ENCODE measurements around the gene PDE4B.

PDE4B gene

GRCh38 chr1:66245691-66246090 lies 453.0 kb downstream of the PDE4B start:
- Histone ChIP-seq H3K36me3 (ENCODE audit: insufficient read depth) (no peaks in the 10 kb centered on the region), H3K27me3 (ENCODE audit: insufficient read depth, low read depth) (no peaks in the 10 kb centered on the region), H3K4me1 (ENCODE audit: low read depth, poor library complexity, severe bottlenecking) (peaks cover 5% of the 10 kb centered on the region), H4K20me1 (ENCODE audit: insufficient read depth) (no peaks in the 10 kb centered on the region), H3K27ac (no peak overlapping the region), H3K79me2 (ENCODE audit: insufficient read depth, low read depth) (no peaks in the 10 kb centered on the region), H2AFZ (ENCODE audit: low read depth) (no peak overlapping the region), H3K4me2 (no peak overlapping the region), H3K4me3 (IDR thresholded peaks at IDR 0.05; ENCODE audit: insufficient read depth, low read depth, low read length) (no peak overlapping the region), H3K9ac (no peak overlapping the region)
- TF ChIP-seq CTCF (conservative IDR thresholded peaks at IDR 0.05; ENCODE audit: low read depth, low read length): no peak

- peaks cover 9% of the 10 kb centered on the region for H3K4me1 ChIP-seq (ENCODE audit: low read depth, poor library complexity, severe bottlenecking)
- no peak overlapping the region for H3K4me2 ChIP-seq
Observed at GRCh38 chr1:66246351-66247269, 453.9 kb downstream of the PDE4B start.

GRCh38 chr1:66247415-66248208 lies 454.9 kb downstream of the PDE4B start:
- Histone ChIP-seq H3K27ac (no peak overlapping the region), H3K36me3 (ENCODE audit: insufficient read depth) (no peaks in the 10 kb centered on the region), H3K4me2 (no peak overlapping the region), H4K20me1 (ENCODE audit: insufficient read depth) (no peaks in the 10 kb centered on the region), H3K4me3 (IDR thresholded peaks at IDR 0.05; ENCODE audit: insufficient read depth, low read depth, low read length) (no peak overlapping the region), H3K79me2 (ENCODE audit: insufficient read depth, low read depth) (no peaks in the 10 kb centered on the region), H3K4me1 (ENCODE audit: low read depth, poor library complexity, severe bottlenecking) (peaks cover 18% of the 10 kb centered on the region), H3K9ac (no peak overlapping the region), H3K27me3 (ENCODE audit: insufficient read depth, low read depth) (no peaks in the 10 kb centered on the region), H2AFZ (ENCODE audit: low read depth) (no peak overlapping the region)
- no peak for TF ChIP-seq CTCF (conservative IDR thresholded peaks at IDR 0.05; ENCODE audit: low read depth, low read length)

More at GRCh38 chr1:66246351-66247269, 453.9 kb downstream of the PDE4B start:
- TF ChIP-seq CTCF (conservative IDR thresholded peaks at IDR 0.05; ENCODE audit: low read depth, low read length): no peak
- H3K27me3 ChIP-seq (ENCODE audit: insufficient read depth, low read depth): no peaks in the 10 kb centered on the region
- H4K20me1 ChIP-seq (ENCODE audit: insufficient read depth): no peaks in the 10 kb centered on the region
- no peak overlapping the region for H3K4me3 ChIP-seq (IDR thresholded peaks at IDR 0.05; ENCODE audit: insufficient read depth, low read depth, low read length)
- H3K27ac ChIP-seq: no peak overlapping the region
- no peaks in the 10 kb centered on the region for H3K79me2 ChIP-seq (ENCODE audit: insufficient read depth, low read depth)
- H3K36me3 ChIP-seq (ENCODE audit: insufficient read depth): no peaks in the 10 kb centered on the region
- H2AFZ ChIP-seq (ENCODE audit: low read depth): no peak overlapping the region
- H3K9ac ChIP-seq: no peak overlapping the region

GRCh38 chr1:66248257-66248656 lies 455.6 kb downstream of the PDE4B start:
- no peak overlapping the region for H3K4me3 ChIP-seq (IDR thresholded peaks at IDR 0.05; ENCODE audit: insufficient read depth, low read depth, low read length)
- H3K4me2 ChIP-seq: no peak overlapping the region
- H3K9ac ChIP-seq: no peak overlapping the region
- peaks cover 24% of the 10 kb centered on the region for H3K4me1 ChIP-seq (ENCODE audit: low read depth, poor library complexity, severe bottlenecking)
- H3K27ac ChIP-seq: no peak overlapping the region
- no peak for TF ChIP-seq CTCF (conservative IDR thresholded peaks at IDR 0.05; ENCODE audit: low read depth, low read length)
- no peaks in the 10 kb centered on the region for H4K20me1 ChIP-seq (ENCODE audit: insufficient read depth)
- H2AFZ ChIP-seq (ENCODE audit: low read depth): no peak overlapping the region
- no peaks in the 10 kb centered on the region for H3K36me3 ChIP-seq (ENCODE audit: insufficient read depth)
- no peaks in the 10 kb centered on the region for H3K27me3 ChIP-seq (ENCODE audit: insufficient read depth, low read depth)
- H3K79me2 ChIP-seq (ENCODE audit: insufficient read depth, low read depth): no peaks in the 10 kb centered on the region

Data from KMS-11 (cell line).